Endothelial cell of umbilical vein (primary cell): ENCODE data around the gene MTSS2. TPM values are rescaled to one million over a fixed set of nuclear protein-coding genes. Genes with fewer than 3 reads are reported as not detected.

Experiments used
- BruUV-seq: library from RNA; stranded (reverse); fragments of 400-500 nt; replicated peaks from 2 replicates; lab custom pipeline; 2021; lab: Mats Ljungman, UMichigan
- CTCF ChIA-PET: fragments of 300-600, 350-600 bp; sonication (Branson Sonifier 250); formaldehyde crosslinking; loops from one replicate; lab custom pipeline; 2021; ENCODE audit warnings: antibody characterized with exemption, inconsistent platforms; lab: Charles Lee
- POLR2A ChIA-PET: fragments of 300-600, 350-600 bp; sonication (Branson Sonifier 250); formaldehyde crosslinking; loops from one replicate; lab custom pipeline; 2021; ENCODE audit warnings: antibody characterized with exemption, inconsistent platforms; lab: Charles Lee
- DNase-seq: peaks from one replicate; pipeline ENCODE4 v3.0.0-alpha.2; 2011; ENCODE audit warnings: low read depth, low spot score
- FAIRE-seq: peaks from 2 replicates; lab custom pipeline; 2011; peaks lifted over from hg19 to GRCh38; lab: Jason Lieb, UNC
- H2AFZ ChIP-seq: 2 replicates; pipeline ENCODE4 v1.6.0; 2012; ENCODE audit warnings: low read depth, low read length, control low read depth, inconsistent platforms
- H3K27ac ChIP-seq: 2 replicates; pipeline ENCODE4 v1.5.1; 2011; ENCODE audit warnings: low read depth, mild to moderate bottlenecking, control low read depth, low read length, moderate library complexity; ENCODE audit not compliant: insufficient read depth
- H3K27me3 ChIP-seq, 2 experiments: 2 replicates each; pipeline versions ENCODE4 v1.6.0 to v1.6.1; 2011; ENCODE audit warnings: low read length in 2 of 2, mixed read lengths in 1 of 2; ENCODE audit not compliant: control insufficient read depth in 2 of 2, insufficient read depth in 2 of 2
- H3K36me3 ChIP-seq, 2 experiments: 2 replicates in 1 of 2; 3 replicates in 1 of 2; pipeline ENCODE4 v1.5.1; 2011; ENCODE audit warnings: low read length in 2 of 2, mild to moderate bottlenecking in 1 of 2, moderate library complexity in 1 of 2; ENCODE audit not compliant: control insufficient read depth in 2 of 2, insufficient read depth in 2 of 2; ENCODE audit errors: extremely low read depth in 1 of 2
- H3K4me1 ChIP-seq: 3 replicates; pipeline ENCODE4 v1.5.1; 2011; ENCODE audit warnings: mild to moderate bottlenecking, low read length; ENCODE audit not compliant: control insufficient read depth, insufficient read depth; ENCODE audit errors: extremely low read depth
- H3K4me2 ChIP-seq: 2 replicates; pipeline ENCODE4 v1.6.1; 2011; ENCODE audit warnings: low read length, control low read depth, mixed read lengths; ENCODE audit not compliant: insufficient read depth
- H3K4me3 ChIP-seq, 3 experiments: fragments of 200-600 bp in 1 of 3; sonication (generic), shearing (Covaris generic) in 1 of 3; replicated peaks in 1 of 3; 2 replicates each; pipeline ENCODE4 v1.5.1; 2011 to 2016; ENCODE audit warnings: control low read depth in 3 of 3, low read length in 3 of 3, mild to moderate bottlenecking in 2 of 3, inconsistent platforms in 1 of 3, low read depth in 1 of 3, moderate library complexity in 1 of 3; ENCODE audit not compliant: insufficient read depth in 1 of 3
- H3K79me2 ChIP-seq: 2 replicates; pipeline ENCODE4 v1.6.0; 2012; ENCODE audit warnings: low read length, inconsistent platforms; ENCODE audit not compliant: control insufficient read depth, insufficient read depth
- H3K9ac ChIP-seq: replicated peaks from 2 replicates; pipeline ENCODE3; 2011; ENCODE audit warnings: low read length, control low read depth; ENCODE audit not compliant: insufficient read depth; ENCODE audit errors: extremely low read depth
- H3K9me1 ChIP-seq: replicated peaks from 3 replicates; pipeline ENCODE4 v1.6.0; 2011; ENCODE audit warnings: mild to moderate bottlenecking, low read length; ENCODE audit not compliant: control insufficient read depth, insufficient read depth; ENCODE audit errors: extremely low read depth
- H3K9me3 ChIP-seq: replicated peaks from 2 replicates; pipeline ENCODE4 v1.5.1; 2012; ENCODE audit warnings: low read length, inconsistent platforms; ENCODE audit not compliant: control insufficient read depth, insufficient read depth
- H4K20me1 ChIP-seq: replicated peaks from 2 replicates; pipeline ENCODE3; 2011; ENCODE audit warnings: mild to moderate bottlenecking, low read length; ENCODE audit not compliant: control insufficient read depth, insufficient read depth; ENCODE audit errors: extremely low read depth
- JUN ChIP-seq: IDR thresholded peaks from 2 replicates; pipeline ENCODE4 v1.6.1; 2011; ENCODE audit warnings: borderline replicate concordance, low read depth; ENCODE audit not compliant: insufficient read length, insufficient read depth
- POLR2AphosphoS5 ChIP-seq: IDR thresholded peaks from 2 replicates; pipeline ENCODE4 v1.6.1; 2012; ENCODE audit warnings: low read depth, mild to moderate bottlenecking, control low read depth, low read length, moderate library complexity; ENCODE audit not compliant: insufficient read depth
- dilution Hi-C: fragments of 300-500 bp; cut with MboI; formaldehyde crosslinking; loops from one replicate; pipeline ENCODE4 v1.15.0; 2019; ENCODE audit warnings: low sequenced_read_pairs; ENCODE audit not compliant: extremely low pct_ligation_motif_present
- intact Hi-C: fragments of 100-400 bp; cut with micrococcal nuclease; formaldehyde crosslinking; loops from one replicate; pipeline ENCODE4 v1.10.0; 2022
- polyA plus RNA-seq, 4 experiments: library from polyadenylated mRNA; depleted of rRNA in 3 of 4; stranded (reverse) in 3 of 4; unstranded in 1 of 4; fragments of >200 nt; gene quantifications; 2 replicates each; pipeline versions ENCODE4 v1.2.1 to v1.2.3, GENCODE V29; 2011 to 2012; ENCODE audit warnings: missing spikeins in 1 of 4
- total RNA-seq: library from RNA; stranded (reverse); gene quantifications from 2 replicates; pipeline ENCODE4 v1.2.3, GENCODE V29; 2021
- TF ChIP-seq, protein P1 (sequence below): IDR thresholded peaks from 2 replicates; pipeline ENCODE4 v1.6.1; 2011; ENCODE audit not compliant: insufficient read depth, insufficient read length
- TF ChIP-seq, protein P2 (sequence below), 2 donors: IDR thresholded peaks; 1 replicate in 1 of 2; 2 replicates in 1 of 2; pipeline ENCODE4 v1.5.1; 2011; ENCODE audit warnings: low read length in 2 of 2, mild to moderate bottlenecking in 2 of 2, moderate library complexity in 2 of 2, control low read depth in 1 of 2, inconsistent platforms in 1 of 2, low read depth in 1 of 2; ENCODE audit not compliant: insufficient read depth in 1 of 2; ENCODE audit errors: extremely low read depth in 1 of 2

MTSS2 gene
- total and polyA plus RNA-seq, 2 donors (not counting 3 experiments of a cell fraction or from before 2014, with no cell fraction given) = 38.4 to 42.3 TPM

DNA sequence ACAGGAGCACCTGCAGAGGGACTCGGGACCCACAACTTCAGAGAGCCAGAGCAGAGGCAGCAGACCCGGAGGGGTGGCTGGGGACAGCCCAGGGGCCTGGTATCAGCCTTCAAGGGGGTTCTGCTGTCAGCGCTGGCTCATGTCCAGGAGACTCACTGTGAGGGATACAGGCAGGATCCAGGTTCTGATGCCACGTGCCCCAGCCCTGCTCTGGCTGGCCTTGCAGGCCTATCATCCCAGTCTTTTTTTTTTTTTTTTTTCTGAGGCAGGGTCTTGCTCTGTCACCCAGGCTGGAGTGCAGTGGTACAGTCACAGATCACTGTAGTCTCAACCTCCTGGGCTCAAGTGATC is 9.0 kb upstream of the MTSS2 start:
- no peaks in the 10 kb centered on the region for H4K20me1 ChIP-seq
- TF ChIP-seq, protein P1, sequence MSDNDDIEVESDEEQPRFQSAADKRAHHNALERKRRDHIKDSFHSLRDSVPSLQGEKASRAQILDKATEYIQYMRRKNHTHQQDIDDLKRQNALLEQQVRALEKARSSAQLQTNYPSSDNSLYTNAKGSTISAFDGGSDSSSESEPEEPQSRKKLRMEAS = no peak
- H3K9me3 ChIP-seq = no peaks in the 10 kb centered on the region
- intact Hi-C loops = no loop called here
- no peaks in the 10 kb centered on the region for H3K79me2 ChIP-seq
- H3K27ac ChIP-seq = no peak overlapping the region
- H3K4me2 ChIP-seq = no peak overlapping the region
- no peak overlapping the region for H3K4me3 ChIP-seq
- FAIRE-seq (no peak), DNase-seq (no peak)
- POLR2A ChIA-PET = no interaction called here
- H3K4me1 ChIP-seq = peaks cover 35% of the 10 kb centered on the region
- no TSS peak for BruUV-seq
- dilution Hi-C loops = no loop called here
- no peaks in the 10 kb centered on the region for H3K36me3 ChIP-seq
- H2AFZ ChIP-seq = no peak overlapping the region
- CTCF ChIA-PET = interaction anchor here (0.8 to 3.2 kb wide), 5 partner anchors 13 to 77 kb away, joined by 3 to 20 read pairs (median 8); no protein-coding TSS in a partner anchor
- H3K27me3 ChIP-seq = no peaks in the 10 kb centered on the region
- H3K9me1 ChIP-seq = no peaks in the 10 kb centered on the region
- no peak overlapping the region for H3K9ac ChIP-seq

DNA sequence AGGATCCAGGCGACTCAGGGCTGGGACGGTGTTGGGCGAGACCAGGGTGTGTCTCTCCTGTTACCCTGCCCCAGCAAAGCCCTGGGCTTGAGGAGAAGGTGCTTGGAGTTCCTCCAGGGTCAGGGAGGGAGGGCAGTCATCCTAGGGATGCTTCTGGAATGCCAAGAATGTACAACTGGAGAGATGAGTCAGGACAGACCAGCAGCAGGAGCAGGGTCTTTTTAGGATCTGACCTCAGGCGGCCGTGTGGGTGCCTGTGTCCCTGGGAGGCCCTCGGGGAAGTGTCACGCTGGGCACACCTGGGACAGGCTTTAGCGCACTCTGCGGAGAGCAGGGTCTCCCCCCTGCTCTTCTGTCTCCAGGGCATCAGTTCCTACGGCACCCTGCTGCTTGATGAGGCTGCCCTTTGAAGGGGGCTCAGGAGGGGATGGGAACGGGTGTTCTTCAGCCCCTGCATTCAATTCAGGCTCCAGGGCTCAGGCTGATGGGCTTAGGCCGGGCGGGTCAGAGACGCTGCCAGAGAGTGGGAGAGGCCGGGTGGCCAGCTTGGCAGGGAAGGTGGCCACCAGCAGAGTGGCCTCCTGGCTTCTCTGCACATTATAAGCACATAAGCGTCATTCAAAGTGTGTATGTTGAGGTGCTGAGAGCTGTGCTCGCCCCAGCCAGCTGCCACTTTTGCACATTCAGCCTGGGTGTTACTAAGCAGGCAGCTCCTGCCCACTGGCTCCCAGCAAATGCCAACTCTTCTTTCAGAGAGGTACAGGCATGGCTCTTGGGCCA is 8.4 kb upstream of the MTSS2 start:
- POLR2A ChIA-PET = no interaction called here

More for the DNA sequence above, 8.4 kb upstream of the MTSS2 start:
- no peak overlapping the region for H3K9ac ChIP-seq
- intact Hi-C loops (no loop called here), dilution Hi-C loops (no loop called here)
- no peak for DNase-seq
- H3K4me3 ChIP-seq = no peak overlapping the region
- peak; percentile 69 for FAIRE-seq
- H3K27me3 ChIP-seq = no peaks in the 10 kb centered on the region
- TF ChIP-seq POLR2AphosphoS5 (peak; percentile 64), JUN (peak; percentile 39)
- TF ChIP-seq, protein P2, sequence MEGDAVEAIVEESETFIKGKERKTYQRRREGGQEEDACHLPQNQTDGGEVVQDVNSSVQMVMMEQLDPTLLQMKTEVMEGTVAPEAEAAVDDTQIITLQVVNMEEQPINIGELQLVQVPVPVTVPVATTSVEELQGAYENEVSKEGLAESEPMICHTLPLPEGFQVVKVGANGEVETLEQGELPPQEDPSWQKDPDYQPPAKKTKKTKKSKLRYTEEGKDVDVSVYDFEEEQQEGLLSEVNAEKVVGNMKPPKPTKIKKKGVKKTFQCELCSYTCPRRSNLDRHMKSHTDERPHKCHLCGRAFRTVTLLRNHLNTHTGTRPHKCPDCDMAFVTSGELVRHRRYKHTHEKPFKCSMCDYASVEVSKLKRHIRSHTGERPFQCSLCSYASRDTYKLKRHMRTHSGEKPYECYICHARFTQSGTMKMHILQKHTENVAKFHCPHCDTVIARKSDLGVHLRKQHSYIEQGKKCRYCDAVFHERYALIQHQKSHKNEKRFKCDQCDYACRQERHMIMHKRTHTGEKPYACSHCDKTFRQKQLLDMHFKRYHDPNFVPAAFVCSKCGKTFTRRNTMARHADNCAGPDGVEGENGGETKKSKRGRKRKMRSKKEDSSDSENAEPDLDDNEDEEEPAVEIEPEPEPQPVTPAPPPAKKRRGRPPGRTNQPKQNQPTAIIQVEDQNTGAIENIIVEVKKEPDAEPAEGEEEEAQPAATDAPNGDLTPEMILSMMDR (IDR thresholded peaks at IDR 0.05; ENCODE audit: extremely low read depth in 1 of 2, insufficient read depth in 1 of 2, low read depth in 1 of 2, low read length in 2 of 2) = no peak
- peak overlapping the region; percentile 2 for H3K27ac ChIP-seq
- CTCF ChIA-PET = interaction anchor here (3.2 kb wide), 1 partner anchor 77 kb away, joined by 19 read pairs; no protein-coding TSS in a partner anchor
- no peaks in the 10 kb centered on the region for H3K9me1 ChIP-seq
- H3K79me2 ChIP-seq = no peaks in the 10 kb centered on the region
- H3K4me1 ChIP-seq = peaks cover 35% of the 10 kb centered on the region
- H3K4me2 ChIP-seq = no peak overlapping the region
- no peak overlapping the region for H2AFZ ChIP-seq
- no peaks in the 10 kb centered on the region for H4K20me1 ChIP-seq
- no TSS peak for BruUV-seq
- H3K9me3 ChIP-seq = no peaks in the 10 kb centered on the region
- H3K36me3 ChIP-seq = no peaks in the 10 kb centered on the region
